ENCODE results near the gene TMEM220.

The TMEM220 gene

GRCh38 chr17:10741416-10742135, 11.8 kb upstream of the TMEM220 start:
- Histone ChIP-seq H3K9me3 (replicated peaks; ENCODE audit: insufficient read depth, low read length) (no peaks in the 10 kb centered on the region), H2AFZ (ENCODE audit: low read length) (no peak overlapping the region), H3K79me2 (ENCODE audit: low read length) (no peaks in the 10 kb centered on the region), H3K9ac (ENCODE audit: low read length) (no peak overlapping the region), H3K4me1 (ENCODE audit: low read length) (no peaks in the 10 kb centered on the region), H3K9me2 (replicated peaks; ENCODE audit: insufficient read depth, low read length) (no peaks in the 10 kb centered on the region), H4K20me1 (ENCODE audit: insufficient read depth, low read length) (no peaks in the 10 kb centered on the region), H3K27ac (ENCODE audit: low read length) (no peak overlapping the region), H3K4me2 (ENCODE audit: low read depth, low read length) (no peak overlapping the region), H3F3A (ENCODE audit: insufficient read depth, low read length) (no peaks in the 10 kb centered on the region), H3K36me3 (replicated peaks; ENCODE audit: insufficient read depth, low read length) (no peaks in the 10 kb centered on the region), H3K27me3 (replicated peaks; ENCODE audit: insufficient read depth, low read length) (peaks cover 11% of the 10 kb centered on the region; the same call in 1 of the 2 replicates), H3K4me3 (ENCODE audit: low read length) (no peak overlapping the region)
- TF ChIP-seq EZH2phosphoT487 (IDR thresholded peaks at IDR 0.05; ENCODE audit: low read length) (no peak), CTCF (IDR thresholded peaks at IDR 0.05; ENCODE audit: low read length) (no peak), EZH2 (optimal IDR thresholded peaks at IDR 0.05; ENCODE audit: low read depth, low read length) (no peak)
- no peak for DNase-seq

DNA sequence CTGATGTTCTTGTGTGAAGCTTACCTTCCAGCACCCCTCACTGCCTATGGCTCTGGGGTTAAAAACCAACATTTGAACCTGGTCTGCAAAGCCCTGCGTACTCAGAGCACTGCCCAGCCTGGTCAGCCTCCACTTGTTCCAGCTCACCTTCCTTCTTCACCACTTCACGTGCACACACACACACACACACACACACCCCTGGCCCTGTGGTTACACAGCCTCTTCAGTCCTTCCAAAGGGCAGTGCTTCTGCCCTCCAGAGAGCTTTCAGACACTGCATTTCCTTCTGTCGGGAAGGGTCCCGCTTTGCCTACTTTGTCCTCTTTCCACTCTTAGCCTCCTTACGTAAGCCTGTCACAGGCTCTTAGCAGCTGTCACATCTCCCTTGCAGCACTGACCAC, 9.6 kb upstream of the TMEM220 start:
- no peak for DNase-seq
- Histone ChIP-seq H2AFZ (ENCODE audit: low read length) (no peak overlapping the region), H3K36me3 (replicated peaks; ENCODE audit: insufficient read depth, low read length) (no peaks in the 10 kb centered on the region), H3K4me1 (ENCODE audit: low read length) (no peaks in the 10 kb centered on the region), H3K27ac (ENCODE audit: low read length) (no peak overlapping the region), H3K27me3 (replicated peaks; ENCODE audit: insufficient read depth, low read length) (peaks cover 11% of the 10 kb centered on the region; the same call in 1 of the 2 replicates), H3K9me2 (replicated peaks; ENCODE audit: insufficient read depth, low read length) (no peaks in the 10 kb centered on the region), H3K4me2 (ENCODE audit: low read depth, low read length) (no peak overlapping the region), H3K79me2 (ENCODE audit: low read length) (no peaks in the 10 kb centered on the region), H4K20me1 (ENCODE audit: insufficient read depth, low read length) (no peaks in the 10 kb centered on the region), H3K4me3 (ENCODE audit: low read length) (no peak overlapping the region), H3F3A (ENCODE audit: insufficient read depth, low read length) (no peaks in the 10 kb centered on the region), H3K9me3 (replicated peaks; ENCODE audit: insufficient read depth, low read length) (no peaks in the 10 kb centered on the region), H3K9ac (ENCODE audit: low read length) (no peak overlapping the region)
- TF ChIP-seq EZH2phosphoT487 (IDR thresholded peaks at IDR 0.05; ENCODE audit: low read length): no peak
- no peak for TF ChIP-seq EZH2 (optimal IDR thresholded peaks at IDR 0.05; ENCODE audit: low read depth, low read length)
- TF ChIP-seq CTCF (IDR thresholded peaks at IDR 0.05; ENCODE audit: low read length): no peak

DNA sequence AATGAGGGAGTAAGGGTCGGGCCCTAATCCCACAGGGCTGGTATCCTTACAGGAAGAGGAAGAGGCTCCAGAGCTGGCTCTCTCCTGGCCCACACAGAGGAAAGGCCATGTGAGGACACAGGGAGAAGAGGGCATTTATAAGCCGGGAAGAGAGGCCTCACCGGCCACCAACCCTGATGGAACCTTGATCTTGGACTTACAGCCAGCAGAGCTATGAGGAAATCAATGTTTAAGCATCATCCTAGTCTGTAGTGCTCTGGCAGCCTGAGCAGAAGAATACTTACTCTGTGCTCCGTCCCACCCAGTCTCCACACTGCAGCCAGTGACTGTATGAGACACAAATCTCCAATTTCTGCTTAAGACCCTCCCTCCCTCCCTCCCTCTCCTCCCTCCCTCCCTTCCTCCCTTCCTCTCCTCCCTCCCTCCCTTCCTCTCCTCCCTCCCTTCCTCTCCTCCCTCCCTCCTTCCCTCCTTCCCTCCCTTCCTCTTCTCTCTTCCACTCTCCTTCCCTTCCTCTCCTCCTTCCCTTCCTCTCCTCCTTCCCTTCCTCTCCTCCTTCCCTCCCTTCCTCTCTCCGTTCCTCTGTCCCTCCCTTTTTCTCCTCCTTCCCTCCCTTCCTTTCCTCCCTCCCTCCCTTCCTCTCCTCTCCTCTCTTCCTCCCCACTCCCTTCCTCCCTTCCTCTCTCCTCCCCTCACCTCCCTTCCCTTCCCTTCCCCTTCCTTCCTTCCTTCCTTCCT, 8.9 kb upstream of the TMEM220 start:
- DNase-seq: no peak
- Histone ChIP-seq H3K79me2 (ENCODE audit: low read length) (no peaks in the 10 kb centered on the region), H3K27me3 (replicated peaks; ENCODE audit: insufficient read depth, low read length) (peaks cover 11% of the 10 kb centered on the region; the same call in 1 of the 2 replicates), H3K4me3 (ENCODE audit: low read length) (no peak overlapping the region), H3K9ac (ENCODE audit: low read length) (no peak overlapping the region), H3K9me3 (replicated peaks; ENCODE audit: insufficient read depth, low read length) (no peaks in the 10 kb centered on the region), H3K27ac (ENCODE audit: low read length) (no peak overlapping the region), H3K4me1 (ENCODE audit: low read length) (no peaks in the 10 kb centered on the region), H4K20me1 (ENCODE audit: insufficient read depth, low read length) (no peaks in the 10 kb centered on the region), H3K4me2 (ENCODE audit: low read depth, low read length) (no peak overlapping the region), H3F3A (ENCODE audit: insufficient read depth, low read length) (no peaks in the 10 kb centered on the region), H3K36me3 (replicated peaks; ENCODE audit: insufficient read depth, low read length) (no peaks in the 10 kb centered on the region), H2AFZ (ENCODE audit: low read length) (no peak overlapping the region), H3K9me2 (replicated peaks; ENCODE audit: insufficient read depth, low read length) (no peaks in the 10 kb centered on the region)
- TF ChIP-seq EZH2 (optimal IDR thresholded peaks at IDR 0.05; ENCODE audit: low read depth, low read length) (no peak), CTCF (IDR thresholded peaks at IDR 0.05; ENCODE audit: low read length) (no peak), EZH2phosphoT487 (IDR thresholded peaks at IDR 0.05; ENCODE audit: low read length) (no peak)

All from MM.1S (cell line).